Measurements from ENCODE around the gene PIGM. TPM values are rescaled to one million over a fixed set of nuclear protein-coding genes. Genes with fewer than 3 reads are reported as not detected.

The PIGM gene
- total RNA-seq: 7.7 TPM

DNA sequence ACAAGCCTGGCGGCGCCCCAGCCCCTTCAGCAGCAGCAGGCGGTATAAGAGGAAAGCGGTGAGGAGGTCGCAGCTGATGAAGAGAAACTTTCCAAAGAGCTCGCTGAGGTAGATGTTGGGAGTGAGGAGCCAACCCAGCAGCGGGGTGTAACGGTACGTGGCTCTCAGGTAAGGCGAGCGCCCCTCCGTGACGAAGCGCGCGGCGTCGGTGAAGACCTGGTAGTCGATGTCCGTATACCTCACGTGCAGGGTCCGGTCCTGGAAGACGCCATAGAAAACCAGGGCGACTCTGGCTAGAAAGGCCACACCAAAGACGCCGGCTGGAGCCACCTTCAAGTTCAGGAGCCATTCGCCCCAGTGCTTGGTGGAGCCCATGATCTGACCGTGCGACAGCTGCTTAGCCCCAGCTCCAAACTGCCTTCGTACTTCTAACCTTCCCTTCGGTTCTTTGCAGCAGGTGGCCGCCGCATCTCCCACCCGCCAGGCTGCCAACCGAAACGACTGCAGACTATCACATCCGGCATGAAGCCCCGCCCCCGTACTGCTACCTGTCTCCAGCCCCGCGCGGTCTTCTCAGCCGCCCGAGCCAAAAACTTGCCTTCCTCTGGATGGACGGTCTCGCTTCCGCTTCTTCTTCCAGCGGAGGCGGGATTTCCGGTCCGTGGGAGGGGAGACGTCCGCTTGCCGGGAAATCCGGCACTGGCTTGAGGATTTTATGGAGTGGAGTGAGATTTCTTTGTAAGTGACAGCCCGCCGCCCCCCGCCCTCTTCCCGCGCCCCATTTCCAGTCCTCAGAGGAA lies at the start of gene PIGM:
Gene PIGM, minus strand, starts transcription at position 626 of the 800 bp plus-strand sequence. Its CDS starts 251 bp downstream, at position 375.
- DNase-seq (ENCODE audit: low spot score in 2 of 2) (peak; percentile 57 to 83), FAIRE-seq (no peak)

DNA sequence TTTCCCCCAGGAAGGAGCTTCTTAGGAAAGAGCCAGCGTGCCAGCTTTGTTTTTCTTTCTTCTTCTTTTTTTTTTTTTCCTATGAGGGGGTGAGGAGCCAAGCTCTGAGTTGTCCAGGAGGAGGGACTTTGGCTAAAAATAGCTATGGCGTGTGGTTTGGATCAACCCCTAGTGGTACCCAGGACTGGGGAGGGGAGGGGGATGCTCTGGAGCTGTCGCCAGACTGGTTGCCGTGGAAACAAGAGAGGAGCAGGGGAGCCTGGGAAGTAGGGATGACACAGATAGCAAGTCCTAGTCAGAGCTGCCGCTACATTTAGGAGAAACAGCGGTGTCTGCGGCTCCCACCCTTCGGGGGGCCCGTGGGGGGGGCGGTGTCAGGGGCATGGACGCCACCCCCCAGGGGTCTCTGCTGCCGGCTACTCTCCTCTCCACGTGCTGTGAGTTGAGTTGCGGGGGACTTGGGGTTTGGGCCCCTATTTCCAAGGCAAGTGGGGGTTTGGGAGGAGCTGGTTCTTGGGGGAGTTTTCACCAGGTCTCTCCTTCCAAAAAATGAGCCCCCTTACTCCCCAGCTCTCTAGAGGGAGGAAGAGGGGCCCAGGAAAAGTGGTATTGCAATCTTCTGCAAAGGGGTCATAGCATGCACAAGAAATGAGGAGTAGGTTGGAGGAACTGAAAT lies 49.6 kb upstream of the PIGM start, which contains the start of gene KCNJ9:
Gene KCNJ9, plus strand, starts transcription at position 278 of the 676 bp plus-strand sequence. CDS start 2,493 bp downstream, outside the sequence.
- peak; percentile 34 for FAIRE-seq
- DNase-seq (ENCODE audit: low spot score in 2 of 2): peak; percentile 81 to 84

DNA sequence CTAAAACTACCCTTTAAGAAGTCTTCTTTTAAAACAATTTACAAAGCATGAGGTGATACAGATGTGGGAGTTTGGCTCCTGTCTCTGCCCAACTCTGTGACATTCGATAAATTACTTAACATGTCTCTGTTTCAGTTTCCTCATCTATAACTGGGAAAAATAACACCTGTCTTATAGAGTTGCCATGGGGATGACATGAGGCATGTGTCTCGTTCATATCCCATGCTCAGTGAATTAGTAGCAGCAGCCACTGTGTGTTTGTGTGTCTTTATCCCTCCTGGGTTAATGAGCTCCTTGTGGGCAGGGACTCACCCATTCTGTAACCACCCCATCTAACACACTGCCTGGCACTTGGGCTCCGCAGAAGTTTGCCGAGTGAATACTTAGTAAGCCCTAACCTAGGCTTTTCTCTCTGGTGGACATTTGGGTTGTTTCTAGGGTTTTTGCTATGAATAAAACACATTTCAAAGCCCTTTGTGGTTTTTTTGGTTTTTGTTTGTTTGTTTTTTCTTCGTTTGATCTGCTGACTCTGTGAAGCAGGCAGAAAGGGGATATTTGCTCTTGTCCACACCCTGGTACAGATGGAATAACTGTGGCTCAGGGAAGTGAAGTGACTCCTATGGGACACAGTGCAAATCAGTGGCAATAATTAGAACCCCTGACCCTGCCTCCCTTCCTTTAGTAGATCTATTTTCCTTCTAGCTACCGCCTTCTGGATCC lies 48.8 kb upstream of the PIGM start:
- no peak for FAIRE-seq
- DNase-seq (ENCODE audit: low spot score in 2 of 2): no peak

DNA sequence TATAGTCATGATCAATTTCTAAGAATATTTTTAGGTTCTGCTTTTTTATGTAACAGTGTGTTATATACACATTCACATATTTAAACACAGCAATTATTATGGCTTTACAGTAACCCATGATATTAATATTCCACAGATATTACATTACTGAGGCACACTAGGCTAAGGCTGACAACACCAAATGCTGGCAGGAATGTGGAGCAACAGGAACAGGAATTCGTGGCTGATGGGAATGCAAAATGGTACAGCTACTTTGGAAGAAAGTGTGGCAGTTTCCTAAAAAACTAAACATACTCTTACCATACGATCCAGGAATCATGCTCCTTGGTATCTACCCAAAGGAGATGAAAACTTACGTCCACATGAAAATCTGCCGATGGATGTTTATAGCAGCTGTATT lies 47.7 kb upstream of the PIGM start:
- DNase-seq (ENCODE audit: low spot score in 2 of 2) (no peak), FAIRE-seq (no peak)

DNA sequence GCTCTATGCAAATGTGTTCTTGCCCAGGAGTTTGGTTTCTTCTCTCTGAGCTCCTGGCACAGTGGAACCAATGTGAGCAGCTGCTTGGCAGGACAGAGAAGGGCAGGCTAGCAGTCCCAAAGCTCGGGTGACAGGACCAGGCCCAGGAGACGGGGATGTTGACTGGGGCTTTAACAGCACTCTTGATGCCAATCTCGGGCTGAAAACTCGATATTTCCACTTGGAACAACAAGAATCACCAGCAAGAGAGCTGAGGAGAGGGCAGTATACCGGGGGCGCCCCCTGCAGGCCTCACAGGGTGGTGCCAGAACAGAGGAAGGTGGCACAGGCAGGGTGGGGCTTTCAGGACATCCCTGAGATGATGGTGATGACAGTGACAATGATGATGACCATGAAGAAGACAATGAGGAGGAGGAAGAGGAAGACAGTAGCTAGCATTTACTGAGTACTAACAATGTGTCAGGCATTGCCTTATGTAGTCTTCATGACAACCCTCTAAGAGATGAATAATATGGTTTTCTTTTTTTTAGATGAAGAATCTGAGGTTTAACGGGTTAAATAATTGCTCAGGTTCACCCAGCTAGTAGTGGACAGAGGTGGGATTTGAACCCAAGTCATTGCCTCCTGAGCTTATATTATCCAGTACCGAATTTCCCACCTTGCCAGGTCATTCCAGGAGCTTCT lies 46.9 kb upstream of the PIGM start:
- no peak for FAIRE-seq
- no peak for DNase-seq (ENCODE audit: low spot score in 2 of 2)

DNA sequence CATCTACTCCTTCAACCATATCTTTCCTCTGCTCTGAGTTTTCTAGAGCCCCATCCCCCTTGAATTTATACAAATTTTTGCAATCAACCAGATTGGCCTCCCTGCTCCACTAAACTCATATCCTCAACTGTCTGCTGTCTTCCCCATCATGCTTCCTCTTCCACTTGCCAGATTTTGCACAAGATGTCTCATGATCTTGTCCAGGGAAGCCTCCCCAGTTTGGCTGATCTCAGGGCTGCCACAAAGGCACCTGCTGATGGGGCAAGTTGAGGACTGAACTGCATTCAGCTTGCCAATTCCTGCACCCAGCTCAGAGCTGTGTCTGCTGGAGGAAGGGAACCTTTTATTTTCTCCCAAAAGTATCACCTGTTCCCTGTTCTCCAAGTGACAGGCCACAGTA lies 45.7 kb upstream of the PIGM start:
- FAIRE-seq (no peak), DNase-seq (ENCODE audit: low spot score in 2 of 2) (no peak)

DNA sequence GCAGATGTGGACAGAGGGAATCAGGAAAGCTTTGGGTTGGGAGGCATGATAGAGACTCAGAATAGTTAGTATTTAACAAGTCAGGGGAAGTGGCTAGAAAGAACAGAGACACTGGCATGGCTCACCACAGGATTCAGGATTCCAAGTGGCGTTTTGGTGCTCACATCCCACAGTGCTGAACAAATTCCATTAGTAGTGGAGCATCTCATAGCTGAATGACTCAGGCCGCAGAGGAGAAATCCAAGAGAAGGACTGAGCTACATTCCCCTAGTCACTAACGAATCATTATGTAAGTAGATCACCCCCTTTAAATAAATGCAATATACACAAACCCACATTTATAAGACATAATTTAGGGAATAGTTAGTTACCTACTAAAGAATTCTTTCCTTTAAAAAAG lies 44.5 kb upstream of the PIGM start:
- FAIRE-seq (no peak), DNase-seq (ENCODE audit: low spot score in 2 of 2) (no peak)

DNA sequence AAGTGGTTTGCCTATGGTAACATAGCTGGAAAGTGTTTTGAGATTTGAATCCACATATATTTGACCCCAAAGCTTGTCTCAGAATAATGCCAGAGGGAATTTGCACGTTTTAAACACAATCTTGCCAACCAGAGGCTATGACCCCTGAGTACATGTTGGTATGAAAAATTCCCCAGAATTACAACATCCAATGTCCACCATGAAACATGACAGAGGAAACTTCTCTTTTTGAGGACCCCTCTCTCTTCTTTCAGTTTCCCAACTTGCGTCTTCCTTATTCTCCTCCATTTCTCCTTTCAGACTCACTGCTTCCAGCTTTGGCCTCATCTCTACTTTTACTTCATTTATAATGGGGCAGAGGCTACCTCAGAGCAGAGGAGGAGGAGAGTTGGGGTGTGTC lies 44.0 kb upstream of the PIGM start:
- FAIRE-seq (no peak), DNase-seq (ENCODE audit: low spot score in 2 of 2) (no peak)

DNA sequence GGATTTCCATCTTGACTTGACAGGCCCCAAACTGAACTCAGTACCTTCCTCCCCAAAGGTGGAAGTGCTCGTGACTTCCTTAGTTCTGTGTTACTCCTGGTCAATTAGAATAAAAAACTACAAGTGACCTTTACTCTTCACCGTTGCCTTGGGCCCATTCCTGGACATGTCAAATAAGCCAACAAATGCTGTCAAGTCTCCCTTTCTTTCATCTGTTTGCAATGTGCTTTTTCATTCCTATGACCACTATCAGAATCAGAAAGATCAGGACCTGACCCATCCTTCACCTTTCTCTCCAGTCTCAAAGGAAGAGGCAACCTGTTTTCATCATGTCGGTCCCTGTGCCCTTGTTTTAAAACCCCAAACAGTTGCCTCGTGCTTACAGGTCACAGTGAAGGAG lies 43.1 kb upstream of the PIGM start:
- FAIRE-seq (no peak), DNase-seq (ENCODE audit: low spot score in 2 of 2) (no peak)

DNA sequence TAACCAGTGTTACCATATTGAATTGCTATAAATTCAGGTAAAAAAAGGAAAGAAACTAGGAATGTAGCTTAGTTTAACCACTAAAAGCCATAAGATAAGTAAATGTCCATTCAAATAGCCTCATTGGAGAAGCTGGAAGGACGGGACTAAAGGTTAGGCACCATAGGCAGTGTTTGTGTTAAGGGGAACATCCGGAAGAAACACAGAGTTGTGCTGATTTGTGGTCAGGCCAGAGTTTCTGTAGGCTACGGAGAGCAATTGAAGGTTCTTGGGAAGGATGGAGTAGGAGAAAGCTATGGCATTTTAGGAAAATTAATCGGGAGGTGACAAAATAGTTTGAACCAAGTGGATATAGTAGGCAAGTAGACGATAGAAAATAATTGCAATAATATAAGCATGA lies 39.5 kb upstream of the PIGM start:
- DNase-seq (ENCODE audit: low spot score in 2 of 2) (no peak), FAIRE-seq (no peak)

DNA sequence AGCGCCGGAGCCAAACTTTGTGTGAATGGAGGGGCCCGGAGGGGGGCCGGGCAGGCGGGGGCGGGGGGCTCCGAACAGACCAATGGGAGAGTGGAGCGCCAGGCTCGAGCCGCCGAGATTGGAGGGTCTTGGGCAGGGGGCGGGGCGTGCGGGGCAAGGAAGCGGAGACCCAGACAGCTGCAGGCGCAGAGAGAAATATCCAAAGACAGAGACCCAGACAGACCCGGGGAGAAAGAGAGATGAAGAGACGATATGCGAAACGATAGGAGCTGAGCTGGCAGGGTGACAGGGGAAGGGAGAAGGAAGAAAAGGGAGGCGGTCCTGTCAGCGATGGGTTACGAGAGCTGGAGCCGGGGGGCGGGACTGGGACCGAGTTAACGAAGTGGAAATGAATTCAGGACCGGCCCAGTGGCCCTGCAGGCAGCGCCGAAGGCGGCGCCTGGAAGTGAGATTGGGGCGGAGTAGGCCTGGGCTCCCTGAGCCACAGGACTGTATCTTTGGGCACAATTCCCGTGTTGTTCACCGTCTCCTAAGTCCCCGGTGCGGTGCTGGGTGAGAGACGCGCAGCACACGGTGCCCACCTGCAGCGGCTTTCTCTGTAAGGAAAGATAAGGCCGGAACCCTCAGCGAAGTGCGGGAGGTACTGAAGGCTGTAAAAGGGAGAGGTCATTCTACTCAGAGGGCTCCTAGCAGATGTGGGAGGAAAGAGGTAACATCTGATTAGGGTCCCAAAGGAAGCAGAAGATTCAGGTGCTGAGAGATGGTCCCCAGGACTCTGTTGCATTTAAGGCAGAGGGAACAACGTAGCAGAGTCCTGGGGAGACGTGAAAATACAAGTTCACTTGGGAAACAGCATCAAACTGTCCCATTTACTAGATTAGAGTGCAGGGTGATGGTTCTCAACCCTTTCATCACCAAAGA lies 38.7 kb upstream of the PIGM start:
- FAIRE-seq: no peak
- peak; percentile 82 to 86 for DNase-seq (ENCODE audit: low spot score in 2 of 2)

DNA sequence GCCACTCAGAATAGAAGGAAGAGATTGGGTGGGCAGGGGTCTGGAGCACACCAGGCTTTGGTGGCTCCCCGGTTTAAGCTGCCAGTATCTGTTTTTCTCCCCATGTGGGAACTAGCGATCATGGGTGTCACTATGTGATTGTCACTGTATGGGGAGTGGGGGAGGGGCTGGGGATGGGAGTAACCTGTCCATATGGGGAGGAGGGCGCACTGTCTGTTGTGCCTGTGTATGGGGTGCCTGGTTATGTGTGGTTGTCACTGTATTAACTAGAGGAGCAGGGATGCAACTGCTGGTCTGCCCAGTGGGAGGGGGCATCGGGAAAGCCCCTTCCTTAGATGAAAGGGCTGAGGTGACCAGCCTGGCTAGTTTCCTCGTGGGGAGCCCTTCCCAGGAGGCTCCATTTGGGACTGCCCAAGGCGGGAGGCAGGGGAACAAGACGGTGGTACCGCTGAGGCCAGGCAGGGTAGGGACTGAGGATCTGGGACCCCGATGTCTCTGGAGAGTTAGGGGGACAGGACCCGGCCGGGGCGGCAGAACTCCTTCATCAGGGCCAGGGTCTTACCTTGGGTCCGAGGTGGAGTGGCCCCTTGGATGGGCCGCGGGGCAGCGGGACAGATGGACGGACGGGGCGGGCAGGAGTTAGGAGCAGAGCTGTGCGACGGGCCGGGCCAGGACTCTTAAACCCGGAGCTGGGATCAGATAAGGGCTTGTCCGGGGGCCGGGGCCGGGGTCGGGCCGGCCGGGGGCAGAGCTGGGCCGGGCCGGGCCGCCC lies 37.9 kb upstream of the PIGM start, which contains the start of gene KCNJ10:
Gene KCNJ10, minus strand, starts transcription at position 701 of the 772 bp plus-strand sequence. CDS start 27,628 bp downstream, outside the sequence.
- DNase-seq (ENCODE audit: low spot score in 2 of 2) (no peak), FAIRE-seq (no peak)

DNA sequence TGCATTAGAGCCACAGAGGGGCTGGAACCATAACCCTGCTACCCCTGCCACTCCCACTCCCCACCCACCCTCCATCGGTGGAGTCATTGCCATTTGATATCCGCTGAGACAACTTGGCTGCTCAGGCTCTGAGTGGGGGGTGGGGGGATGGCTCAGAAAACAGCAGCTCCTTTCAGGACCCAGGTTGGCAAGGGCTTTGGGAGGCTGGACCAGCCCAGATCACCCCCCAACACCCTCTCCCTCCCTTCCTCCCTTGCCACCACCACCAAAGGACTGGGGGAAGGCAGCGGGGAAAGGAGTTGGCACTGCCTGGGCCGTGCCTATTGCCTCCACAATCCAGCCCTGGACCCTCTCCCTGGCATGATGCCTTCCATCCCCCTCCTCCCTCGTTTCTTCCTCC lies 36.4 kb upstream of the PIGM start:
- DNase-seq (ENCODE audit: low spot score in 2 of 2): peak in 1 of 2 donors; percentile 63
- no peak for FAIRE-seq

DNA sequence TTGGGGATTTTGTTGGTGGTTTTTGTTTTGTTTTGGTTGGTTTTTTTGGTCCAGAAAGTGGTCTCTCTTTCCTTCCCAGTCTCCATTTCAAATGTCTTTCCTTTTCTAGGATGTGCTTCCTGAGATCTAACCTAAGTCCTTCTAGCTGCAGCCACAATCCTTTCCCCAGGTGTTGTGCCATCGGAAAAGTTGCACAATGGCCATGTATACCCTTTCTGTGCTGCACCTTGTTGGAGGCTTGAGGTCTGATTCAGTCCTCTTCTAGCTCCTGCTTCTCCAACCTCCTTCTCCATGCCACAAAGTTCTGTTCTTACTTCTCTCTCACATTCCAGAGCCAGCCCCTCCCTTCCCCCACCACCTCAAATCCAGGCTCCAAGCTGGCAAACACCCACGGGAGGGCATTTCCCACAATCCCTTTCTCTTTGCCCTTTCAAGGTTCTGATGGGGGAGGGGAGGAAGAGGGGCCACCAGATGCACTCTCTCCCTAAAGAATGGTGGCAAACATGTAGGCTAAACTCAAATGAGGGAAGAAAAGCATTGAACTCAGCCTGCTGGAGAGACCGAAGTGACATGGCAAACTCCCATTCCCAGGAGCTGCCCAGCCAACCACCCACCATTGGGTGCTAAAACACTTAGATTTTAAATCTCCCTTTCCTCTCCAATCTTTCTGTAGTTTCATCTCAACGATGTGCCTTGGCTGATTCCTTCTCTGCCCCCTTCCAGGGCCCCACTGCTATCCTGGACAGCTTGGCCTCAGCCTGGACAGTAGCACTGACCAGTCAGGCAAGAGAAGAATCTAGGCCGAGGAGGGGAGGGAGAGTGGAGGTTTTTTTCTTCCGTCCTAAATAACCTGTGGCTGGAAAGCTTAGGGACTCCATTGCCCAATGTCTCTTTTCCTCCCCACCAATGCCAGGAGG lies 35.3 kb upstream of the PIGM start:
- DNase-seq (ENCODE audit: low spot score in 2 of 2) (no peak), FAIRE-seq (no peak)

DNA sequence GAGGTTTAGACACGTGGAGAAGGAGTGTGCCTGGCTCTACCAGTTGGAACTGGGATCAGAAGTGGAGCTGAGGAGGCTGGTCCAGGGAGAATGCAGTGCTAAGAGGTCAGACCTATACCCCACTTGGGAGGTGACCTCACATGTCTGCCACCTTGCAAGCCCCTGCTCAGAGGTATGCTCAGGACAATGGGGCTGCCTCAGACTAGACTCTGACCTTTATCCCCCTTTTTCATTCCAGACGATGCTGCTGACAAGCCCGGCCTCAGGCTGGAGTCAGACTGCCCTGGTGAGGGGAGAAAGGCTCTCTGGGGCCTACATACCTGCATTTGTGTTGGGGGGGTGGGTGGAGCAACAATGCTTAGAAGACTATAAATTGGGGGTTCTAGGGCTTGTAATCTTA lies 33.0 kb upstream of the PIGM start:
- DNase-seq (ENCODE audit: low spot score in 2 of 2) (no peak), FAIRE-seq (no peak)

DNA sequence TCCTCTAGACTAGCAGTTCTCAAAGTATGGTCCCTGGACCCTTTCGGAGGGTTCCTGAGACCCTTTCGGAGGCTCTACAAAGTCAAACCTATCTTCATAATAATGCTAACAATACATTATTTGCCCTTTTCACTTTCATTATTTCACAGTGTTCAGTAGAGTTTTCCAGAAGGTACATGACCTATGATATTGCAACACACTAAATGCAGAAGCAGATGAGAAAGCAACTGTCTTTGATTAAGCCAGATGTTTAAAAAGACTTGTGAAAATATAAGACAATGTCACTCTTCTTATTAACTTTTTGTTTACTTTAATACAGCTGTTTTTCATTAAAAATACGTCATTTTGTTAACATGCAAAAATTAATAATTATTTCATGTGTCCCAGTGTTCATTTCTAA lies 32.4 kb upstream of the PIGM start:
- DNase-seq (ENCODE audit: low spot score in 2 of 2) (no peak), FAIRE-seq (no peak)

DNA sequence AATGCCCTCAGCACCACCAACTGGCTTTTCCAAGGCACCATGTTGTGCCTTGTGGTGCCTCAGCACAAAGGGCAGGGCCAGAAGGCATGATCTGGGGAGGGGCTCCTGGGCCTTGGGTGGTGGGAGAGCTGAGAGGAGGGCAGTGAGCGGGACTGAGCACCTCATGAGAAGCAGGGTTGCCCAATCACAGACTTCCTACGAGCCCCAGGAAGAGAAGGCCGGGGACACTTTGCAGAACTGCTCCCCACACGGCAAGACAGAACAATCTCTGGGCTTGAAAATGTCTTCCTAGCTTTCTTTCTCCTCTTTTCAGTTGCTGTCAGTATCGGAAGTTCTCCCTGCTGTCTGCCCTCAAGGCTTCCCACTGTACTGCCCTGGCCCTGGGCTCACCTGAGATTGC lies 31.4 kb upstream of the PIGM start:
- DNase-seq (ENCODE audit: low spot score in 2 of 2) (no peak), FAIRE-seq (no peak)

DNA sequence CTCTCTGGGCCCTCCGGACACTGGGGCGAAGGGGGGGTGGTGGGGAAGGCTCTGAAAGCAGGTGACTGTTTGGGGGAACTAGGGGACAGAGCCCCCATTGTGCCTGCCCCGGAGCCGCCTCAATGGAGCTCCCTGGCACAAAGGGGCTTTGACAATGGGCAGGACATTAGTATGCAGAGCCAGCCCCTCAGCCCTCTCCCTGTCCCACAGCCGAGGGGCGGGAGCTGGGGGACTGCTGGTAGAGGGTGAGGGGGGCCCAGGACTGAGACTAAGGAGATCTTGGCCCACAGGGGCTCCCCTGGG lies 30.4 kb upstream of the PIGM start:
- DNase-seq (ENCODE audit: low spot score in 2 of 2) (peak; percentile 68 to 73), FAIRE-seq (no peak)
